Tongue (tissue), 3 donors: ENCODE data around the gene FMR1. TPM values are rescaled to one million over a fixed set of nuclear protein-coding genes. Genes with fewer than 3 reads are reported as not detected.
A peak's percentile ranks its signal among the peaks of the same experiment; 100 is the strongest.

Experiments used
- DNase-seq: peaks from one replicate; pipeline ENCODE4 v3.0.0-alpha.2; 2015
- small RNA-seq: library from RNA; depleted of rRNA; stranded (forward); fragments of <200 nt; gene quantifications from one replicate; pipeline ENCODE3, GENCODE V24; 2014; ENCODE audit warnings: low replicate concordance
- total RNA-seq: library from RNA; depleted of rRNA; stranded (reverse); fragments of >200 nt; gene quantifications from one replicate; pipeline ENCODE4 v1.2.3, GENCODE V29; 2014

The FMR1 gene
- total RNA-seq, 1 donor from 2014 or later, result 57.3 TPM

- no peak for DNase-seq
Observed at GRCh38 chrX:147916375-147916968, 4.8 kb downstream of the FMR1 start.

- DNase-seq, result no peak
Observed at GRCh38 chrX:147917700-147918695, 6.3 kb downstream of the FMR1 start.

- no peak for DNase-seq
Observed at GRCh38 chrX:147920161-147920666, 8.5 kb downstream of the FMR1 start.

- no peak for DNase-seq
Observed at GRCh38 chrX:147923605-147924004, 11.9 kb downstream of the FMR1 start.

GRCh38 chrX:147927256-147927655 is 15.5 kb downstream of the FMR1 start:
- no peak for DNase-seq

- no peak for DNase-seq
Observed at GRCh38 chrX:147933815-147934214, 22.1 kb downstream of the FMR1 start.

- no peak for DNase-seq
Observed at GRCh38 chrX:147935156-147935758, 23.5 kb downstream of the FMR1 start.

- DNase-seq, result no peak
Observed at GRCh38 chrX:147945286-147945685, 33.6 kb downstream of the FMR1 start.

- DNase-seq, result no peak
Observed at GRCh38 chrX:147948531-147948930, 36.8 kb downstream of the FMR1 start.

- no peak for DNase-seq
Observed at GRCh38 chrX:147950352-147950751, 38.6 kb downstream of the FMR1 start.

GRCh38 chrX:147953976-147954375 is 42.3 kb downstream of the FMR1 start:
- peak; percentile 27 for DNase-seq

GRCh38 chrX:147957291-147957690 is 45.6 kb downstream of the FMR1 start:
- no peak for DNase-seq

- DNase-seq, result no peak
Observed at GRCh38 chrX:147958291-147958690, 46.6 kb downstream of the FMR1 start.

- no peak for DNase-seq
Observed at GRCh38 chrX:147960722-147961121, 49.0 kb downstream of the FMR1 start.

- DNase-seq, result no peak
Observed at GRCh38 chrX:147962476-147962875, 50.8 kb downstream of the FMR1 start.

GRCh38 chrX:147978931-147979330 is 67.2 kb downstream of the FMR1 start:
- DNase-seq, result no peak

- no peak for DNase-seq
Observed at GRCh38 chrX:147981038-147981752, 69.5 kb downstream of the FMR1 start, which contains the start of gene FMR1NB. Gene FMR1NB, plus strand, starts transcription at chrX:147981337. Its CDS starts 66 bp downstream, at chrX:147981403.

Small RNA genes lying within 50 kb of the gene (small RNA-seq; reads per million reads assigned to genes)
- gene RF02118, result not detected

Other genes starting within 250 kb of the FMR1 start
- not detected for gene FMR1NB, start 69.4 kb downstream of the FMR1 start, total RNA-seq